Measurements from ENCODE around the gene TULP4.
"Not testable (repeated sequence)": the region's sequence is repeated elsewhere in the genome, so short reads cannot be mapped to it uniquely, and the experiment has no call there.

The TULP4 gene

GRCh38 chr6:158332237-158332636 is 20.0 kb downstream of the TULP4 start:
- DNase-seq, result no peak

GRCh38 chr6:158333094-158333493 is 20.8 kb downstream of the TULP4 start:
- DNase-seq, result no peak

- no peak for DNase-seq
These were observed 22.3 kb downstream of the TULP4 start for GRCh38 chr6:158334534-158334933.

- DNase-seq, result no peak
These were observed 25.1 kb downstream of the TULP4 start for GRCh38 chr6:158337332-158337731.

- no peak for DNase-seq
These were observed 26.2 kb downstream of the TULP4 start for GRCh38 chr6:158338311-158339112.

- DNase-seq, result not testable (repeated sequence)
These were observed 26.9 kb downstream of the TULP4 start for GRCh38 chr6:158339197-158339596.

GRCh38 chr6:158340252-158340651 is 28.0 kb downstream of the TULP4 start:
- DNase-seq, result no peak

- DNase-seq, result no peak
These were observed 32.3 kb downstream of the TULP4 start for GRCh38 chr6:158344534-158344933.

DNA sequence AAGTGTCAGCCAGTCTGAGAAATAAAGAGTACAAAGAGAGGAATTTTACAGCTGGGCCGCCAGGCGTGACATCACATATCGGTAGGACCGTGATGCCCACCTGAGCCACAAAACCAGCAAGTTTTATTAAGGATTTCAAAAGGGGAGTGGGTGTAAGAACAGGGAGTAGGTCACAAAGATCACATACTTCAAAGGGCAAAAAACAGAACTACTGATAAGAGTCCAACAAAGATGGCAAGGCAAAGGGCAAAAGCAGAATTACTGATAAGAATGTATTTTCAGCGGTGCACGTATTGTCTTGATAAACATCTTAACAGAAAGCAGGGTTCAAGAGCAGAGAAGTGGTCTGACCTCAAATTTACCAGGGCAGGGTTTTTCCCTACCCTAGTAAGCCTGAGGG is 33.2 kb downstream of the TULP4 start:
- DNase-seq, result not testable (repeated sequence)

DNA sequence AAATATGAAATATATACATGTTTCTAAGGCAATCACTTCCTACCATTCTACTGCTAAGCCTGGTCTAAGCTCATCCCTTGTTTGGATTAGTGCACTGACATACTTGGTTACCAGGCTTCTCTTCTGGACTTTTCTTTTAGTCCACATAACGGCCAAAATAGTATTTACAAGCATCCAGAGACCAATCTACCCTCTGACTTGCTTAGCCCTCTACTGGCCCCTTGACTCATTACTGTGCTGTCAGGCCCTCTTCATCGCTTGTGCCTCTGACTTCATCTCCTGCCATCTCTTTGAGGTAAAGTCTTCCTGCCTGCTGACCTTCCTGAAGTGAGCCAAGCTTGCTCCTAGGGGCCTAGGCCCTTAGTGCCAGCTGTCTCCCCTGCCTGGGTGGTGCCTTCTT is 35.1 kb downstream of the TULP4 start:
- DNase-seq, result no peak

GRCh38 chr6:158348737-158349504 is 36.7 kb downstream of the TULP4 start:
- not testable (repeated sequence) for DNase-seq

DNA sequence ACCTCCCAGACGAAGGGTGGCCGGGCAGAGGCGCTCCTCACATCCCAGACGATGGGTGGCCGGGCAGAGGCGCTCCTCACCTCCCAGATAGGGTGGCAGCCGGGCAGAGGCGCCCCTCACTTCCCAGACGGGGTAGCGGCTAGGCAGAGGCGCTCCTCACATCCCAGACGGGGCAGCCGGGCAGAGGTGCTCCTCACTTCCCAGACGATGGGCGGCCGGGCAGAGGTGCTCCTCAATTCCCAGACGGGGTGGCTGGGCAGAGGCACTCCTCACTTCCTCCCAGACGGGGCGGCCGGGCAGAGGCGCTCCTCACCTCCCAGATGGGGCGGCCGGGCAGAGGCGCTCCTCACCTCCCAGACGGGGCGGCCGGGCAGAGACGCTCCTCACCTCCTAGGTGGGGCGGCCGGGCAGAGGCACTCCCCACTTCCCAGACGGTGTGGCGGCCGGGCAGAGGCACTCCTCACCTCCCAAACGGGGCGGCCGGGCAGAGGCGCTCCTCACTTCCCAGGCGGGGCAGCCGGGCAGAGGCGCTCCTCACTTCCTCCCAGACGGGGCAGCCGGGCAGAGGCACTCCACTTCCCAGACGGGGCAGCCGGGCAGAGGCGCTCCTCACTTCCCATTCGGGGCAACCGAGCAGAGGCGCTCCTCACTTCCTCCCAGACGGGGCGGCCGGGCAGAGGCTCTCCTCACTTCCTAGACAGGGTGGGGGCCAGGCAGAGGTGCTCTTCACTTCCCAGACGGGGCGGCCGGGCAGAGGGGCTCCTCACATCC is 37.4 kb downstream of the TULP4 start:
- not testable (repeated sequence) for DNase-seq

- not testable (repeated sequence) for DNase-seq
These were observed 38.5 kb downstream of the TULP4 start for GRCh38 chr6:158350731-158351130.

DNA sequence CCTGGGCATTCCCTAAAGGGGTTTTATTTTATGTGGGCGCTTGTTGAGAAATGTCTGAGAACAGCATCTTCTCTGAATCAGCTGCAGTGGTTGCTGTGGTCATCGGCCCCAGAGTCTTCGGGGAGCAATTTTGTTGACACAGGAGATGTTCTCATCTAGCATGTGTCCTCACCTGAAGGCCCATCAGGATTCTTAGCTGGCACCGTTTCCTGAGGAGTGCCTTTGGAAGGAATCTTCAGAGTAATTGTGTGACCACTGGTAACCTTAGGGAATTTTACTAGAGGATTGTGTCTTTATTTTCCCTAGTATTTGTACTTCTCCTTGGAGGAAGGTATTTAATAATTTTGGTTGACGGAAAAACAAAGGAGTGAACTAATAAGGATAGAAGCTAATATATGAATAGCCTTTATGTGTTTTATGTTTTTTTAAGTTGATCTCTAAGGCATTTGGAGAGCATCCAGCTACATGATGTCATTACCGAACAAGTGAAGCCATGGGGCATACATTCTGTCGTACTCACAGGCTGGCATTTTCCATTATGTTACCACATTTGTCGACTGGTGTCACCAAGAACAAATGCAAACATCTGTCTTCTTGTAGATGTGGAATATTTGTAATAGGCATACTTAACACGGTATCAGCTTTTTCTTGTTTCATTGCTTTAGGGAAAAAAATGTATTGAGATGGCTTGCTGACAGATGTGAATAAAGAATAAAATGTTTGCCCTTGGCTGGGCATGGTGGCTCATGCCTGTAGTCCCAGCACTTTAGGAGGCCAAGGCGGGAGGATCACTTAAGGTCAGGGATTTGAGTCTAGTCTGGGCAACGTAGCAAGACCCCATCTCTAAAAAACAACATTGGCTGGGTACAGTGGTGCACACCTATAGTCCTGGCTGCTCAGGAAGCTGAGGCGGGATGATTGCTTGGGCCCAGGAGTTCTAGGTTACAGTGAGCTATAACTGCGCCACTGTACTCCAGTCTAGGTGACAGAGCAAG is 41.9 kb downstream of the TULP4 start:
- DNase-seq, result no peak

GRCh38 chr6:158356586-158357546 is 44.6 kb downstream of the TULP4 start:
- no peak for DNase-seq

- DNase-seq, result no peak
These were observed 45.4 kb downstream of the TULP4 start for GRCh38 chr6:158357570-158358216.

- no peak for DNase-seq
These were observed 46.3 kb downstream of the TULP4 start for GRCh38 chr6:158358450-158359077.

- no peak for DNase-seq
These were observed 48.8 kb downstream of the TULP4 start for GRCh38 chr6:158361068-158361467.

- DNase-seq, result no peak
These were observed 49.9 kb downstream of the TULP4 start for GRCh38 chr6:158361961-158362669.
